ENCODE measurements around the gene ASCC2. TPM values are rescaled to one million over a fixed set of nuclear protein-coding genes. Genes with fewer than 3 reads are reported as not detected.

The ASCC2 gene
- total and polyA plus RNA-seq, 7 donors = 15.0 to 51.0 (median 37.7) TPM

DNA sequence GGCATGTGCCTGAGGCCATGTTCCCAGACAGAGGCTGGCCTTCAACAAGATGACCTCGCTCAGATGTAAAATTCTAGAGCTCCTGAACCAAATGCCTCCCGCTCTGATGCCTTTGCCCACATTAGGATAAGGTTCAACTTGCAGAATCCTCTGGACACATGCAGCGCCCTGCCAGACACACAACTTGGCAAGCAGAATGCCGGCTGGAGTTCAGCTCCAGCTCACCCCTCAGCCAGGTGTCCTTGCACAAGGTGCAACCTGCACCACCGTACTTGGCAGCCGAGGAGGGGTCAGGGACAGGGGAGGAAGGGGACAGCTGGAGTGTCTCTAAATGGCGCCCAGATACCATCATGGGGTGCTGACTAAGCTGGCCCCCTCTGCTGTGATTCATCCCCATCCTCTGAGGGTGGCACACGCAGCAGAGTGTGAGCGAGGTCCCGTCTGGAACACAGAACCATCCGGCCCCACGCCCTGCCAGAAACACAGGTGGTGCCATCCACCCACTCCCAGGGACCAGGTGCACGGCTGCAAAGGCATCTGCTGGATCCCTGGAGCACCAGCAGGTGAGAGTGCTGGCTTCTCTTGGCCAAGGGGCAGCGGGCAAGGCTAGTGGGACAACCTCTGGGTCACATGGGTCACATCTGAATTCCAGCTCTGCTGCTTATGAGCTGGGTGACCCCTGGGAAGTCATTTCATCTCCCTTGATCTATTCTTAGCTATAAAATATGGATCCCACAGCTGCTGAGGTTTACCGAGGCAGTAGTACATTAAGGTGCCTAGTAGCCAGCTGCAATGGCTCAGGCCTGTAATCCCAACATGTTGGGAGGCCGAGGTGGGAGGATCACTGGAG, 84.0 kb downstream of the ASCC2 start:
- no peak overlapping the region for H3K4me3 ChIP-seq
- H3K9me3 ChIP-seq = no peaks in the 10 kb centered on the region
- no peak overlapping the region for H3K27ac ChIP-seq
- H3K4me1 ChIP-seq = no peaks in the 10 kb centered on the region
- no peak for DNase-seq
- intact Hi-C loops (cut with DNase I) = no loop called here
- TF ChIP-seq, protein P1, sequence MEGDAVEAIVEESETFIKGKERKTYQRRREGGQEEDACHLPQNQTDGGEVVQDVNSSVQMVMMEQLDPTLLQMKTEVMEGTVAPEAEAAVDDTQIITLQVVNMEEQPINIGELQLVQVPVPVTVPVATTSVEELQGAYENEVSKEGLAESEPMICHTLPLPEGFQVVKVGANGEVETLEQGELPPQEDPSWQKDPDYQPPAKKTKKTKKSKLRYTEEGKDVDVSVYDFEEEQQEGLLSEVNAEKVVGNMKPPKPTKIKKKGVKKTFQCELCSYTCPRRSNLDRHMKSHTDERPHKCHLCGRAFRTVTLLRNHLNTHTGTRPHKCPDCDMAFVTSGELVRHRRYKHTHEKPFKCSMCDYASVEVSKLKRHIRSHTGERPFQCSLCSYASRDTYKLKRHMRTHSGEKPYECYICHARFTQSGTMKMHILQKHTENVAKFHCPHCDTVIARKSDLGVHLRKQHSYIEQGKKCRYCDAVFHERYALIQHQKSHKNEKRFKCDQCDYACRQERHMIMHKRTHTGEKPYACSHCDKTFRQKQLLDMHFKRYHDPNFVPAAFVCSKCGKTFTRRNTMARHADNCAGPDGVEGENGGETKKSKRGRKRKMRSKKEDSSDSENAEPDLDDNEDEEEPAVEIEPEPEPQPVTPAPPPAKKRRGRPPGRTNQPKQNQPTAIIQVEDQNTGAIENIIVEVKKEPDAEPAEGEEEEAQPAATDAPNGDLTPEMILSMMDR (IDR thresholded peaks at IDR 0.05) = no peak
- TF ChIP-seq EP300 (IDR thresholded peaks at IDR 0.05) (no peak), POLR2AphosphoS5 (IDR thresholded peaks at IDR 0.05) (no peak), POLR2A (IDR thresholded peaks at IDR 0.05) (no peak)
- 79 to 94% methylated on average over 16 of the region's 16 CpGs for WGBS, 2 donors
- peaks cover 0 to 16% (median 6%) of the 10 kb centered on the region in 4 donors for H3K36me3 ChIP-seq
- H3K27me3 ChIP-seq = no peaks in the 10 kb centered on the region

DNA sequence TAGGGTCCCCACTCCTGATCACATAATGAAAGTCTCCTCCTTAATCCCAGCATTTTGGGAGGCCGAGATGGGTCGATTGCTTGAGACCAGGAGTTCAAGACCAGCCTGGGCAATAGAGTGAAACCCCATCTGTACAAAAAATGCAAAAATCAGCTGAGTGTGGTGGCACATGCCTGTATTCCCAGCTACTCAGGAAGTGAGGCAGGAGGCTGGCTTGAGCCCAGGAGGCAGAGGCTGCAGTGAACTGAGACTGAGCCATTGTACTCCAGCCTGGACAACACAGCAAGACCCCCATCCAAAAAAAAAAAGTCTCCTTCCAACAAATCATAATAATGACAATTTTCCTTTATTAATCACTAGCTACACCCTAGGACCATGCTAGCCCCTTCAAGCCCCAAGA, 86.4 kb downstream of the ASCC2 start:
- Histone ChIP-seq H3K36me3 (peaks cover 10 to 36% (median 18%) of the 10 kb centered on the region in 4 donors), H3K9me3 (no peaks in the 10 kb centered on the region), H3K27me3 (no peaks in the 10 kb centered on the region), H3K4me3 (no peak overlapping the region), H3K27ac (no peak overlapping the region), H3K4me1 (no peaks in the 10 kb centered on the region)
- 95% methylated on average over 2 of the region's 2 CpGs for WGBS, 2 donors
- intact Hi-C loops (cut with DNase I) = no loop called here
- TF ChIP-seq, protein P1 (IDR thresholded peaks at IDR 0.05) = no peak
- TF ChIP-seq POLR2A (IDR thresholded peaks at IDR 0.05) = no peak
- no peak for TF ChIP-seq POLR2AphosphoS5 (IDR thresholded peaks at IDR 0.05)
- no peak for TF ChIP-seq EP300 (IDR thresholded peaks at IDR 0.05)
- no peak for DNase-seq

DNA sequence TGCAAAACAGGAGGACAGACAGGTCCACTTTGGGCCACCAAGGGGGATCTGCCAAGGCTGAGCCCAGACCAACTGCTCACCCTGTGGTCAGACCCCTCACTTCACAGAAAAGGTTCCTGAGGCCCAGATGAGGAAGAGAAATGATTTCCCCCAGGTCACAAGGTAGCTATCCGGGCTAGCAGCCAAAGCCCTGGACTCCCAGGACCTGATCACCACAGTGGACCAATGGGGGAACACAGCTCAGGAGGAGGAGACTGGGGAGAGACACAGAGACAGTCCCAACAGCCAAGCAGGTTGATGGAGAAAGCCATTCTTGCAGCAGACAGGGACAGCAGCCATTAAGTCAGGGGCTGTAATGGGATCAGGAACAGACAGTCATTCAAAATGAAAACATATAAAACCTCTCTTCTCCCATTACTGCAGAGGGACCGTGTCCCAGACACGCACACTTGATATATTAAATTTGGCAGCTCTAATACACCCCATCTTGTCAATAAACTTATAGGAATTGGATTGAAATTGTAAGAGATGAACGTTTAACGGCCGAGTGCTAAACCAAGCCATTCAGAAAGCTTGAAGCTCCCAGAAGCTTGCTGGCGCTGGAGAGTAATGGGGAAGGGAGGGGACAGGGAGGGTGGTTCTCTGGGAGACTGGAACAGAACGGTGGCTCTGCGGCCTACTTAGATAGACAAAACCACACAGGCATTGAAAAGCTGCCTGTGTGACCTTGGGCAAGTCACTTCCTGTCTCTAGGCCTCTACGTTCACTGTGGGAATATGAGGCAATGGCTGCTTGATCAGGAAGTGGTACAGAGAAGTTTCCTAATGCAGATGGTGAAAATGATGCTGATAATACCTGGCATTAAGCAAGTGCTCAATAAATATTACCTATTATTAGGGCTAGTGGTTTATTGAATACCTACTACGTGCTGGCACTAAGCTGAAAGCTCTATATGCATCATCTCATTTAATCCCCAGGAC, 87.2 kb downstream of the ASCC2 start:
- 81 to 90% methylated on average over 11 of the region's 11 CpGs for WGBS, 2 donors
- H3K4me1 ChIP-seq = no peaks in the 10 kb centered on the region
- DNase-seq = no peak
- no peaks in the 10 kb centered on the region for H3K9me3 ChIP-seq
- peaks cover 10 to 44% (median 19%) of the 10 kb centered on the region in 4 donors for H3K36me3 ChIP-seq
- H3K27me3 ChIP-seq = no peaks in the 10 kb centered on the region
- intact Hi-C loops (cut with DNase I) = no loop called here
- no peak overlapping the region for H3K27ac ChIP-seq
- TF ChIP-seq, protein P1 (IDR thresholded peaks at IDR 0.05) = no peak
- no peak for TF ChIP-seq EP300 (IDR thresholded peaks at IDR 0.05)
- TF ChIP-seq POLR2AphosphoS5 (IDR thresholded peaks at IDR 0.05) = no peak
- TF ChIP-seq POLR2A (IDR thresholded peaks at IDR 0.05) = no peak
- H3K4me3 ChIP-seq = no peak overlapping the region

DNA sequence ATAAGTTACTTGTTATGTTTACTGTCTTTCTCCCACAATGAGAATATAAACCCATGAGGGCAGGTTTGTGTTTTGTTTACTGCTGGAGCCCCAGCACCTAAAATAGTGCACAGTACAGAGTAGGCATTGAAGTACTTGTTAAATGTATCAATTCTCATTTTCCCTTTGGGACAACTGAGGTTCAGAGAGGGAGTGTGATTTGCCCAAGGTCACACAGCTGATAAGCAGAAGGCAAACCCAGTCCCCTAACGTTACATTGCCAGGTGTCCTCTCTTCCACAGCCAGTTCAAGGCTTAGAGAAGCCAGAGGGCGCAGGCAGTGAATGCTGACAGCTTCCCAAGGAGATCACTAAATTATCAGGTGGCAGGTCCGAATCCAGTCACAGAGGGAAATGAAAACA, 88.0 kb downstream of the ASCC2 start:
- no peaks in the 10 kb centered on the region for H3K9me3 ChIP-seq
- peaks cover 10 to 50% (median 21%) of the 10 kb centered on the region in 4 donors for H3K36me3 ChIP-seq
- no peak overlapping the region for H3K27ac ChIP-seq
- H3K27me3 ChIP-seq = no peaks in the 10 kb centered on the region
- TF ChIP-seq EP300 (IDR thresholded peaks at IDR 0.05) = no peak
- no peak for TF ChIP-seq POLR2AphosphoS5 (IDR thresholded peaks at IDR 0.05)
- TF ChIP-seq POLR2A (IDR thresholded peaks at IDR 0.05) = no peak
- TF ChIP-seq, protein P1 (IDR thresholded peaks at IDR 0.05) = no peak
- H3K4me3 ChIP-seq = no peak overlapping the region
- WGBS, 2 donors = 90 to 96% methylated on average over 3 of the region's 3 CpGs
- DNase-seq = no peak
- no peaks in the 10 kb centered on the region for H3K4me1 ChIP-seq
- intact Hi-C loops (cut with DNase I) = no loop called here
